ENCODE data around the gene IGF2.

The IGF2 gene

DNA sequence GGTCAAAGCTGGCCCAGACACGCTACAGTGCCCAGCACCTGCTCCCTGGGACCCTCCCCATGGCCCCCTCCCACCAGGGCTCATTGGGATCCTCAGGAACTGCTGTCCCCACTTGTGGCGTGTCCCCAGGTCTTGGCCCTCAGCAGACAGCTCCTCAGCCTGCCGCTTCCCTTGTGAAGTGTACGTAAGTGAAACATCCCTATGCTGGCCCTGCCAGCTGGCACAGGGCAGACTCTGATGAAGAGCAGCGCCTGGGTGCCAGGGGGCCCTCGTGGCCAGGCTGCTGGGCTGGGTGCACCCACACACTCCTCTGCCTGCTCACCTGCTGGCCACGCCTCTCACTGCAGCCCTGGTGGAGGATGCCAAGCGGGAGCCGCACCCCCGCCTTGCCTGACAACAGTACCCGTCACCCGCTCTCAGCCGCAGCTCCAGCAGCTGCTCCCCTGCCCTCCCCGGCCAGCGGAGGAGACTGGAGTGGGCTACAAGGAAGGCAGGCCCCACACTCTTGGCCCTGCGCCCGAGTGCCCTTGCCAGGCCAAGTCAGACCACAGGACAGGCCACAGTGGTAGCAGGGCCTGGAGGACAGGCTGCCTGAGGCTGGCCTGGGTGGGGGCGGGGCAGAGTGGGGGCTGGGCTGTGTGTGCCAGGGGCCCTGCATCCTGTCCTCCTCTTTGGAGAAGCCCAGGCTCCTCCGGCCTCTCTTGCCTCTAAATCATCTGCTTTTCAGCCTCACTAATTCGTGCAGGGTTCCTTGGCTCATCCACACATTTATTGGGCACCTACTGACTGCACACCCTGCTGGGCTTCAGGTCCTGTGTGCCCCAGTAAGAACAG, 39.5 kb downstream of the IGF2 start:
- DNase-seq (ENCODE audit: low spot score): no peak
- TF ChIP-seq, protein P1, sequence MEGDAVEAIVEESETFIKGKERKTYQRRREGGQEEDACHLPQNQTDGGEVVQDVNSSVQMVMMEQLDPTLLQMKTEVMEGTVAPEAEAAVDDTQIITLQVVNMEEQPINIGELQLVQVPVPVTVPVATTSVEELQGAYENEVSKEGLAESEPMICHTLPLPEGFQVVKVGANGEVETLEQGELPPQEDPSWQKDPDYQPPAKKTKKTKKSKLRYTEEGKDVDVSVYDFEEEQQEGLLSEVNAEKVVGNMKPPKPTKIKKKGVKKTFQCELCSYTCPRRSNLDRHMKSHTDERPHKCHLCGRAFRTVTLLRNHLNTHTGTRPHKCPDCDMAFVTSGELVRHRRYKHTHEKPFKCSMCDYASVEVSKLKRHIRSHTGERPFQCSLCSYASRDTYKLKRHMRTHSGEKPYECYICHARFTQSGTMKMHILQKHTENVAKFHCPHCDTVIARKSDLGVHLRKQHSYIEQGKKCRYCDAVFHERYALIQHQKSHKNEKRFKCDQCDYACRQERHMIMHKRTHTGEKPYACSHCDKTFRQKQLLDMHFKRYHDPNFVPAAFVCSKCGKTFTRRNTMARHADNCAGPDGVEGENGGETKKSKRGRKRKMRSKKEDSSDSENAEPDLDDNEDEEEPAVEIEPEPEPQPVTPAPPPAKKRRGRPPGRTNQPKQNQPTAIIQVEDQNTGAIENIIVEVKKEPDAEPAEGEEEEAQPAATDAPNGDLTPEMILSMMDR (IDR thresholded peaks at IDR 0.05; ENCODE audit: extremely low read depth, missing control alignments): no peak

DNA sequence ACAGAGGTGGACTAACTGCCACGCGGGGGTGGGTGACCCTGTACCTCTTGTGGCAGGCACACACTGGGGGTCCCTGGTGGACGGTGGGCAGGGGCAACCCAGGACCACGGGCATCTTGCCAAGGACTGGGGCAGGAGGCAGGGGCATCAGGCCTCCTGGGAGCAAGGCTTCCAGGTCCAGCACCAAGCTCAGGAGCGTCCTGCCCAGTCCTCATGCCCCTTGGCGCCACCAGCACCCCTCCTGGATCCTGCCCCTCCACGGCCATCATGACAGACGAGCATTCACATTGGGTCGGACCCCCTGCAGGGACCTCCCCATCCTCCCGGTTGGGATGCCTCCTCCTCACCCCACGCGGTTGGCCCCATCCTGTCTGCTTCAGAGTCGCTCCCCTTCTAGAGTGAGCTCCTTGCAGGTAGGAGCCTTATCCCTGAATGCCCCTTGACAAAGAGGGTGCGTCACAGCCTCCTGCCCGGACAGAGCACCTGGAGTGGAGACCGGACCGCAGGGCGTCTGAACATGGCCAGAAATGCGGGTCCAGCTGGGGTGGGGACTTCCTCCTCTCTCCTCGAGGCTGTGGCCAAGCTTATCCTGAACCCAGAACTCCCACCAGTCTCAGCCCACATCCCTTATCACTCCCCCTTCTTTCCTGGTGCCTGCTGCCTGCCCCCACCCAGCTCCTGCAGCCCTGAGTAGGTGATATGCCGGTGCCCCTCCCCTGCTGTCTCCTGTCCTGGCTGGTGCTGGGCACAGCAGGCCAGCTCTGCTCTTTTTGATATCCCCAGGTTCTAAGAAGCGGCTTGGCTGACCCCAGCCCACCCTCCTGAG, 40.3 kb downstream of the IGF2 start:
- TF ChIP-seq, protein P1 (IDR thresholded peaks at IDR 0.05; ENCODE audit: extremely low read depth, missing control alignments): no peak

DNA sequence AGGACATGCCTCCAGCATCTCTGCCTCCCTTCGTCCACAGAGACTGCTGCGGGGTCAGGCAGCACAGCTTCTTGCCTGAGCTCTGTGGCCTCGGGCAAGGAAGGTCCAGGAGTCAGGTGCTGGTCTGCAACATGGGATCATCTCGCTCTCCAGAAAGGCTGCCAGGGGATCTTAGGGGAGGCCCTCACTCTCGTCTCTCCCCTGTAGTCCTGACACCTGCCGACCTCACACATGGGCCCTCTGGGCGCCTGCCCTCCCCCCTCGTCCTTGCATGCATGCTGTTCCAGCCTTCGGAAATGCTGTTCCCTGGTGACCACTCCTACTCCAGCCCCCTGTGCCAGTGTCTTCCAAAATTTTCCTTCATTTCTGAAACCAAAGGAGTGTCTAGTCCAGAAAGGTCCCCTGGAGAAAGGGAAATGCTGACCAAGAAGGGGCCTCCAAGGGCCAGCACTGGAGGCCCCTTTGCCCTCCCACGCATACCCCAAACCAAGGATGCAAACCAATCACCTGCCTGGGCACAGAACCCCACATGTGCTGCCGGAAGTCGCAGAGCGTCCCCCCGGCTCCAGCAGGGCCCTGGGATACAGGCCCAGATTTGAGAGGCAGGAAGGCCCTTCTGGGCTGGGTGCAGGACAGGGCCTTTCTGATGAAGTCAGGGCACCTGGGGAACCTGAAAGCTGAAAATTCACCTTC, 41.0 kb downstream of the IGF2 start:
- DNase-seq (ENCODE audit: low spot score): no peak
- TF ChIP-seq, protein P1 (IDR thresholded peaks at IDR 0.05; ENCODE audit: extremely low read depth, missing control alignments): no peak

More for the DNA sequence above, 40.3 kb downstream of the IGF2 start:
- no peak for DNase-seq (ENCODE audit: low spot score)

DNA sequence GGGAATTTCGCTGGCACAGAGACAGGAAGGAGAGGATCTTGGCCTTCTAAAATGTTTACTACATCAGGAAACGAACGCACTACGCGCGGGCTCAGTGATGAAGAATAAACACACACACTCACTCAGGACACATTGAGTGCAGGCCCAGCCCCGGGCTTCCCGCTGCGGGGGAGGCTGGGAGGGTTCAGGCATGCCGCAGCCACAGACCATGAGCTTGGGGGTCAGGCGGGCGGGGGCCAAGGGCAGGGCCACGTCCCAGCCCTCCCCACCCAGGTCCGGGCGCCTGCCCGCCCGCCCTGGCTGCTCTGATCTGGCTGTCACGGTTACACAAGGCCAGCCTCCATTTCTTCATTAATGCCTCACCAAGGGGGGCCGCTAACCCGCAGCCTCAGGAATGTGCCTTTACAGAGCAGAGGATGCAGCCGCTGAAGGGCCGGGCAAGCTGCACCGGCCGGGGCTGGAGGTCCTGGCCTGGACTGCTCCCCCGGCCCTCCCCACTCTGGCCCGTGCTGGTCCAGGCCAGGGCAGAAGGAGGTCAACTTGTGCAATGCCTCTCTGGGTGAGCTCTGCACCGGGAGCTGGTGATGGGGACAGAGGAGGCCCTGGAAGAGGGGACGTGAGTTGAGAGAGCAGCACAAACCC, 41.7 kb downstream of the IGF2 start:
- DNase-seq (ENCODE audit: low spot score): no peak
- TF ChIP-seq, protein P1 (IDR thresholded peaks at IDR 0.05; ENCODE audit: extremely low read depth, missing control alignments): no peak

GRCh38 chr11:2096919-2097301, 42.3 kb downstream of the IGF2 start:
- DNase-seq (ENCODE audit: low spot score): no peak
- TF ChIP-seq, protein P1 (IDR thresholded peaks at IDR 0.05; ENCODE audit: extremely low read depth, missing control alignments): no peak

DNA sequence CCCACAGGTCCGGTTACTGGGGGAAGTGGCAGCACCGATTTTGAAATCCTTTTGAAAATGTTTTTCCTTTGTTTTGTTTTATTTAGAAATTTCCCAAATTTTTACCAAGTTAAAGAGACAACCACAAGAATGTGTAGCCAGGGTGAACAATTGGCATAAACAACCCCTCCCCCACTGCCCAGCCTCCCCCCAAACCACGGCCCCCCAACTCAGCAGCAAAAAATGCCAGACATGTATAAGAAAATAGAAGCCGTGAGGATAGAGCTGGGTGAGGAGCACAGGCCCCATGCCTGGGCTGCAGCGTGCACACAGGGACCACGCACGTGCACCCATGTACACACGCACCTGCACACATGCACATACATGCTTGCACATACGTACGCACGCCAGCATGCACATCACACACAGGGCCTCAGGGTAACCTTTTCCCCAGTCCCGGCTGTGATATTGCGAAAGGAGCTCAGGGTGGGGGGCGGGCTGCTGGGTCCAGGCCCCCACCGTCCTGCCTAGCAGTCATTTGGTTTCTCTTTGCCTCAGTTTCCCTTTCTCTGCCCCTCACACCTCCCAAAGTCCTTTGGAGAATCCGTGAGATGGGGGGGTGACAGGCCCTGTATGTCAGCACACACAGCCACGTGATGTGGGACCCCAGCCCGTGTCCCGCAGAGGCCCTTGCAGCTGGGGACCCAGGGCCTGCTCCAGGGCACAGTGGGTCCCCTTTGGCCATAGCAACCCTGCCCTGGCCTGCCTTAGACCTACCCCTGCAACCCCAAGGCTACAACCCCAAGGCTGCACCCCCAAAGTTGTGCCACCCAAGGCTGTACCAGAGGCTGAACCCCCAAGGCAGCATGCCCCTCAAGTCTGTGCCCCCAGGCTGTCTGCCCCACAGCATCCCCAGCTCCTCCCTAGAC, 42.9 kb downstream of the IGF2 start:
- no peak for DNase-seq (ENCODE audit: low spot score)
- TF ChIP-seq, protein P1 (IDR thresholded peaks at IDR 0.05; ENCODE audit: extremely low read depth, missing control alignments): no peak
